Left cardiac atrium (tissue), 4 donors: ENCODE measurements around the gene KATNB1. TPM values are rescaled to one million over a fixed set of nuclear protein-coding genes. Genes with fewer than 3 reads are reported as not detected.

Experiments
- ATAC-seq, 2 donors: fragments of 200-7000 bp; cut with Tn5 transposase; one replicate each; pipeline ENCODE4 v1.9.1; 2020; ENCODE audit warnings: mild to moderate bottlenecking in 2 of 2, moderate library complexity in 2 of 2
- DNase-seq: peaks from one replicate; pipeline ENCODE4 v3.0.0-alpha.2; 2020
- intact Hi-C, 2 donors: fragments of 100-400 bp; cut with DNase I; formaldehyde crosslinking; loops; one replicate each; pipeline versions ENCODE4 v1.14.1 to v1.15.1; 2022 to 2023
- total RNA-seq, 2 donors: library from RNA; stranded (reverse); fragmentation: NEBNext Ultra II Directional; extraction: Animal tissue kit (Norgen Biotek cat#: 25700); gene quantifications; one replicate each; pipeline ENCODE4 v1.2.1, GENCODE V29; 2021
- donor health status: DM: no; HTN: yes; CAD: no.
- donor health status: DM: no; HTN: yes; CAD: no; lungs with severe emphysema.
- donor health status: DM: yes; HTN: yes; CAD: no.
- donor health status: Dilated cardiomyopathy.

Gene KATNB1
- total RNA-seq, 2 donors from 2014 or later: 11.2 to 11.7 TPM

GRCh38 chr16:57760357-57761160 is 25.0 kb downstream of the KATNB1 start:
- ATAC-seq (no peak), DNase-seq (no peak)
- intact Hi-C loops: loop anchor here in 1 of 2 donors (5.0 kb wide), 1 partner anchor 37 kb away; no protein-coding TSS in a partner anchor

- intact Hi-C loops: loop anchor here in 1 of 2 donors (5.0 kb wide), 1 partner anchor 36 kb away; no protein-coding TSS in a partner anchor
These were observed 25.7 kb downstream of the KATNB1 start for GRCh38 chr16:57761301-57761700.

DNA sequence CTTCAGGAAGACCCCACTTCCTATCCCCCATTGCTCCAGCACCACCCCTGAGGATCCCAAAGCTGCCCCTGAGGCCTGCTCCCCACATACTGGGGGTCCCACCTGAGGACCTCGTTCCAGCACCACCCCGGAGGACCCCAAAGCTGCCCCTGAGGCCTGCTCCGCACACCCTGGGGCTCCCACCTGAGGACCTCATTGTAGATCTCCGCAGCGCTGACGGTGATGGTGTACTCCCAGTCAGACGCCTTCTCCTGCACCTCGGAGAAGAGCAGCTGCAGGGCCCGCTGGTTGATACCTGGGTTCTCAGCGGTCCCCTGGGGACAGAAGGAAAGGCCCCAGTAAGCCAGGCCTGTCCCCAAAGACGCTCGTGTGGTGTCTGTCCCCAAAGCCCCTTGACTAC is 26.4 kb downstream of the KATNB1 start:
- no peak for DNase-seq
- intact Hi-C loops: loop anchor here in 1 of 2 donors (5.0 kb wide), 1 partner anchor 35 kb away; no protein-coding TSS in a partner anchor
- no peak for ATAC-seq

More at GRCh38 chr16:57761301-57761700, 25.7 kb downstream of the KATNB1 start:
- DNase-seq: no peak
- no peak for ATAC-seq

GRCh38 chr16:57762365-57763040 is 26.9 kb downstream of the KATNB1 start:
- no peak for ATAC-seq
- no peak for DNase-seq
- intact Hi-C loops: loop anchor here in 1 of 2 donors (5.0 kb wide), 1 partner anchor 35 kb away; no protein-coding TSS in a partner anchor

- intact Hi-C loops: loop anchor here in 1 of 2 donors (5.0 kb wide), 1 partner anchor 34 kb away; no protein-coding TSS in a partner anchor
- ATAC-seq (no peak), DNase-seq (no peak)
These were observed 27.9 kb downstream of the KATNB1 start for GRCh38 chr16:57763285-57764005.

GRCh38 chr16:57764006-57764340 is 28.4 kb downstream of the KATNB1 start:
- DNase-seq (no peak), ATAC-seq (no peak)
- intact Hi-C loops: loop anchor here in 1 of 2 donors (5.0 kb wide), 1 partner anchor 33 kb away; no protein-coding TSS in a partner anchor

- ATAC-seq (peak; percentile 36 to 62), DNase-seq (no peak)
- intact Hi-C loops: loop anchor here in 1 of 2 donors (5.0 kb wide), 1 partner anchor 33 kb away; no protein-coding TSS in a partner anchor
These were observed 29.0 kb downstream of the KATNB1 start for GRCh38 chr16:57764341-57765159.

DNA sequence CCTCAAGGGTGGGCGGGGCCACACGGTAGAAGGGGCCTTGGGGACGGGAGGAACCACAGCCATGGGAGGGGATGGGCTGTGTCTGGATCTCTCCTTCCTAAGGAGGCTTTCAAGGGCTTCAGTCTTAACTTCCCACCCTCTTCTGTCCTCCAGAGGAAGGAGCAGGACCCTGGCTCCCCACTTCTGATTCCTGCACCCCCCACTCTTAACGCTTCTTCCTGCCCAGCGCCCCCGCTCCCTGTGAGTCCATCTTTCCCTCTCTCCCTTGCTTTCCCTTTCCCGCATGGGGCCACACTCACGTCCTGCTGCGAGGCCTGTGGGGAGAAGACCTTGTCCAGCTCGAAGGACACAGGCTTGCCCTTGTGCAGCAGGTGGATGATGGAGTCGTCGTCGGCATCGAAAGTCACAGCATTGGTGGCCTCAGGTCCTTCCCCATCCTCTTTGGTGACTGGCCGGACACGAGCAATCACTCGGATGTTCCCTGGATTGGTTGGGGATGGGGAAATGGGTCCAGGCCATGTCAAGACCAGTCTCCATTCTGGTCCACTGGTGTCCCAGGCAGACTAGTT is 29.7 kb downstream of the KATNB1 start:
- DNase-seq: no peak
- ATAC-seq: peak in 1 of 2 donors; percentile 13
- intact Hi-C loops: no loop called here

GRCh38 chr16:57766714-57767348 is 31.3 kb downstream of the KATNB1 start:
- intact Hi-C loops: no loop called here
- DNase-seq: no peak
- no peak for ATAC-seq

DNA sequence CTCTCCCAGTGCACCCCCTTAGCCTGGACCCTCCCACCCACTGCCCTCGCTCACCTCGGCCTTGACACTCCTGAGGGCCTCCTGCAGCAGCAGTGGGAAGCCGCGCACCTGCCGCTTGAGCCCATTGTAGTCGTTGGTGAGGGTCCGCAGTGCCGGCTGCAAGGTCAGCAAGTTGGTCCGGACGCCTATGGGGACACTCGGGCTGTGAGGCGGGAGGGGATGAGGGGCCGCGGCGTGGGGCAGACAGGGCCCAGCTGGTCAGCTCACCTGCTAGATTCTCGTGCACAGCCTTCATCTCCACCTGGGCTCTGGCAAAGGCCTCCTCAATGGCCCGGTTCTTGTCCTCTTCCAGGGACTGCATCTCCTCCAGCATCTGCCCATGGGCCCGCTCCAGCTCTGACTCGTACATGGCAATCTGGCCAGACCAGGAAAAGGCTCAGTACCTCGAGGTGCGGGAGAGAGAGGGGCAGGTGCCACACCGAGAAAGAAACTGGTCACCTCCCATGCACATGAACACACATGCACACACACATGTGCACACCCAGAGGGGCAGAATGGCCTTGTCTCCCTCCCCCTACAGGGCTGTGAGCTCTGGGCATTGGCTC is 34.1 kb downstream of the KATNB1 start:
- intact Hi-C loops: no loop called here

DNA sequence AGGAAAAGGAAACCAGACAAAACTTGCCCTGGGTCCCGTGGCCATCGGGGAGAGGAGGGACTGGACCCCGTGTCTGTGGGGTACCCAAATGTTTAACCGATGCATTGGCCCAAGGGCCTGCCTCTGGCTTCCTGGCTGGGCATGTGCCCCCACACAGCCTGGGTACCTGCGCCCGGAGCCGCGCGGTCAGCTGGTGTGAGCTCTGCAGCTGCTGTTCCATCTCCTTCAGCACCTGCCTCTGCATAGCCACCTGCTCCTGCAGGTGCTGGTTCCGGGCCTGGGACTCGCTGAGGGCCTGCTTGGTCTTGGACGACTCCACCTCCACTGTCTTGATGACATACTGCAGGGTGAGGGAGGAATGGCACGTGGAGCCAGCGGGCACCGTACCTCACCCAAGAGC is 34.8 kb downstream of the KATNB1 start:
- DNase-seq: no peak
- ATAC-seq: no peak
- intact Hi-C loops: no loop called here

More for the DNA sequence above, 34.1 kb downstream of the KATNB1 start:
- DNase-seq (no peak), ATAC-seq (no peak)

GRCh38 chr16:57771141-57771785 is 35.7 kb downstream of the KATNB1 start:
- no peak for DNase-seq
- ATAC-seq: no peak
- intact Hi-C loops: no loop called here

DNA sequence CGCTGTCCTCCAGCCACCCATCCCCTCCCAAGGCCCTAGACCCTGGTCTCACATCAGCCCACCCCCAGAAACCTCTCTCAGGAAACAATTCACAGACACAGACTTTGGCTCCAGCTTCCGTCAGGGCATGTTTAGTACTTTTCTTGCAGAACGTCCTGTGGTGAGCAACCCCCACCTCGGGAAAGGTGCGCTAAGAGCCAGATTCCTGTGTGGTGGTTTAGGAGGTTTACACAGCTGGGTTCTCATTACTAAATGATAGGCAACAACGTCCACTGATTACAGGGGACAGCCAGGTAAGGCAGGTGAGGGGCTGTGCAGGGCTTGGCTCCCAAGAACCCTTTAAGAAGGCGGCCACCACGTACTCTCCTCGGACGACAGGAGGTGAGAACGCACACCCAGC is 37.4 kb downstream of the KATNB1 start:
- ATAC-seq (no peak), DNase-seq (no peak)
- intact Hi-C loops: no loop called here

- DNase-seq (no peak), ATAC-seq (no peak)
These were observed 38.2 kb downstream of the KATNB1 start for GRCh38 chr16:57773655-57774295.

GRCh38 chr16:57774705-57775285 is 39.2 kb downstream of the KATNB1 start:
- no peak for ATAC-seq
- no peak for DNase-seq
- intact Hi-C loops: no loop called here

More at GRCh38 chr16:57773655-57774295, 38.2 kb downstream of the KATNB1 start:
- intact Hi-C loops: no loop called here
